SHP77 (cell line): ENCODE results near the gene GATM.
"Not testable (repeated sequence)": the region's sequence is repeated elsewhere in the genome, so short reads cannot be mapped to it uniquely, and the experiment has no call there.

Experiments used
- DNase-seq, 2 experiments: peaks; one replicate each; lab custom pipeline; 2025; lab: John Stamatoyannopoulos, UW

Gene GATM

GRCh38 chr15:45387380-45388007 is 9.2 kb upstream of the GATM start:
- no peak for DNase-seq

- no peak for DNase-seq
Measured at GRCh38 chr15:45386974-45387373, 8.6 kb upstream of the GATM start.

GRCh38 chr15:45386420-45386819 is 8.1 kb upstream of the GATM start:
- no peak for DNase-seq

- DNase-seq: no peak
Measured at GRCh38 chr15:45385590-45385989, 7.2 kb upstream of the GATM start.

- no peak for DNase-seq
Measured at GRCh38 chr15:45384700-45385099, 6.4 kb upstream of the GATM start.

GRCh38 chr15:45378913-45379262 is 544 bp upstream of the GATM start:
- DNase-seq: no peak

- DNase-seq: no peak
Measured at GRCh38 chr15:45377609-45378148, 665 bp downstream of the GATM start.

GRCh38 chr15:45376967-45377608 is 1.3 kb downstream of the GATM start:
- no peak for DNase-seq

GRCh38 chr15:45376300-45376928 is 1.9 kb downstream of the GATM start:
- no peak for DNase-seq

GRCh38 chr15:45375836-45376235 is 2.5 kb downstream of the GATM start:
- no peak for DNase-seq

- DNase-seq: no peak
Measured at GRCh38 chr15:45373976-45374375, 4.4 kb downstream of the GATM start.

GRCh38 chr15:45372041-45372995 is 6.0 kb downstream of the GATM start:
- DNase-seq: no peak

- no peak for DNase-seq
Measured at GRCh38 chr15:45371546-45371945, 6.8 kb downstream of the GATM start.

GRCh38 chr15:45370042-45370441 is 8.3 kb downstream of the GATM start:
- DNase-seq: not testable (repeated sequence)

- DNase-seq: not testable (repeated sequence)
Measured at GRCh38 chr15:45367222-45367621, 11.1 kb downstream of the GATM start.

- no peak for DNase-seq
Measured at GRCh38 chr15:45364271-45364670, 14.1 kb downstream of the GATM start.

- no peak for DNase-seq
Measured at GRCh38 chr15:45363801-45364200, 14.5 kb downstream of the GATM start.

- no peak for DNase-seq
Measured at GRCh38 chr15:45363334-45363733, 15.0 kb downstream of the GATM start.

GRCh38 chr15:45362419-45362818 is 15.9 kb downstream of the GATM start:
- DNase-seq: no peak

GRCh38 chr15:45361878-45362277 is 16.5 kb downstream of the GATM start:
- no peak for DNase-seq

GRCh38 chr15:45355860-45356259 is 22.5 kb downstream of the GATM start:
- DNase-seq: no peak

- DNase-seq: no peak
Measured at GRCh38 chr15:45354711-45355110, 23.6 kb downstream of the GATM start.
